GM12875 (cell line): Measurements from ENCODE around the gene SEC14L5.

Experiments used
- H3K4me3 ChIP-seq: one replicate; pipeline ENCODE4 v1.5.1; 2011; ENCODE audit warnings: low read depth, low read length, control low read depth
- CTCF ChIP-seq: IDR thresholded peaks from 2 replicates; pipeline ENCODE4 v1.5.1; 2011; ENCODE audit warnings: low read depth, mild to moderate bottlenecking, control low read depth, inconsistent platforms, low read length, moderate library complexity, borderline replicate concordance; ENCODE audit not compliant: insufficient read depth

SEC14L5 gene

GRCh38 chr16:4987580-4988374 is 29.6 kb downstream of the SEC14L5 start:
- no peak for TF ChIP-seq CTCF
- no peak overlapping the region for H3K4me3 ChIP-seq

- no peak for TF ChIP-seq CTCF
- no peak overlapping the region for H3K4me3 ChIP-seq
Measured at GRCh38 chr16:4988647-4989046, 30.5 kb downstream of the SEC14L5 start.

- no peak for TF ChIP-seq CTCF
- no peak overlapping the region for H3K4me3 ChIP-seq
Measured at GRCh38 chr16:4989391-4990006, 31.4 kb downstream of the SEC14L5 start.

- TF ChIP-seq CTCF: no peak
- H3K4me3 ChIP-seq: no peak overlapping the region
Measured at GRCh38 chr16:4990415-4990814, 32.3 kb downstream of the SEC14L5 start.

- H3K4me3 ChIP-seq: no peak overlapping the region
- no peak for TF ChIP-seq CTCF
Measured at GRCh38 chr16:4991754-4992153, 33.6 kb downstream of the SEC14L5 start.

GRCh38 chr16:4994719-4995434 is 36.7 kb downstream of the SEC14L5 start:
- no peak overlapping the region for H3K4me3 ChIP-seq
- no peak for TF ChIP-seq CTCF
